Liver (tissue), 9 donors: ENCODE measurements around the gene LPAR6. TPM values are rescaled to one million over a fixed set of nuclear protein-coding genes. Genes with fewer than 3 reads are reported as not detected.
A peak's percentile ranks its signal among the peaks of the same experiment; 100 is the strongest.

Experiments
- DNase-seq: peaks from one replicate; pipeline ENCODE4 v3.0.0-alpha.2; 2017; ENCODE audit warnings: low spot score
- H3K27ac ChIP-seq, 2 donors: one replicate each; pipeline ENCODE4 v1.7.0; 2013; ENCODE audit warnings: inconsistent platforms in 2 of 2, low read length in 2 of 2, control low read depth in 1 of 2, low read depth in 1 of 2, mild to moderate bottlenecking in 1 of 2
- H3K27me3 ChIP-seq, 4 donors: one replicate each; pipeline versions ENCODE4 v1.6.1 to v1.7.0; 2013; ENCODE audit warnings: low read length in 3 of 4, inconsistent platforms in 1 of 4, mild to moderate bottlenecking in 1 of 4, moderate library complexity in 1 of 4; ENCODE audit not compliant: control insufficient read depth in 4 of 4, insufficient read depth in 4 of 4
- H3K36me3 ChIP-seq, 4 donors: one replicate each; pipeline versions ENCODE4 v1.6.1 to v1.7.0; 2013; ENCODE audit warnings: low read length in 3 of 4, mild to moderate bottlenecking in 3 of 4, low read depth in 1 of 4, moderate library complexity in 1 of 4; ENCODE audit not compliant: control insufficient read depth in 4 of 4, insufficient read depth in 3 of 4
- H3K4me1 ChIP-seq, 4 donors: one replicate each; pipeline versions ENCODE4 v1.6.1 to v1.7.0; 2013; ENCODE audit warnings: low read length in 3 of 4, mild to moderate bottlenecking in 3 of 4, moderate library complexity in 1 of 4; ENCODE audit not compliant: control insufficient read depth in 4 of 4, insufficient read depth in 4 of 4
- H3K4me3 ChIP-seq, 3 donors: one replicate each; pipeline versions ENCODE4 v1.6.1 to v1.7.0; 2013; ENCODE audit warnings: low read length in 3 of 3, control low read depth in 1 of 3, low read depth in 1 of 3, mild to moderate bottlenecking in 1 of 3
- H3K9ac ChIP-seq, 2 donors: one replicate each; pipeline ENCODE4 v1.7.0; 2013; ENCODE audit warnings: low read length in 2 of 2, mild to moderate bottlenecking in 2 of 2, moderate library complexity in 2 of 2, control low read depth in 1 of 2, low read depth in 1 of 2
- H3K9me3 ChIP-seq, 4 donors: one replicate each; pipeline versions ENCODE4 v1.6.1 to v1.7.0; 2013; ENCODE audit warnings: low read length in 3 of 4; ENCODE audit not compliant: control insufficient read depth in 4 of 4
- CTCF ChIP-seq: fragments of 150-350 bp; IDR thresholded peaks from 2 replicates; pipeline ENCODE4 v1.5.1; 2017; ENCODE audit warnings: improper control_type of control experiment, low read depth, low read length; ENCODE audit not compliant: missing input control
- EGR1 ChIP-seq, 2 donors: IDR thresholded peaks; 2 replicates each; pipeline ENCODE4 v1.6.1; 2016 to 2018; ENCODE audit warnings: antibody characterized with exemption in 2 of 2, low read depth in 2 of 2
- FOXA1 ChIP-seq: IDR thresholded peaks from 2 replicates; pipeline ENCODE4 v1.6.1; 2016; ENCODE audit warnings: antibody characterized with exemption
- FOXA2 ChIP-seq: IDR thresholded peaks from 2 replicates; pipeline ENCODE4 v1.6.1; 2016; ENCODE audit warnings: antibody characterized with exemption
- GABPA ChIP-seq, 2 donors: IDR thresholded peaks in 1 of 2; conservative IDR thresholded peaks in 1 of 2; 2 replicates each; pipeline ENCODE4 v1.6.1; 2016; ENCODE audit warnings: antibody characterized with exemption in 2 of 2, mild to moderate bottlenecking in 1 of 2, moderate library complexity in 1 of 2
- HNF4A ChIP-seq, 2 donors: conservative IDR thresholded peaks; 2 replicates each; pipeline ENCODE4 v1.6.1; 2016; ENCODE audit warnings: antibody characterized with exemption in 2 of 2, mild to moderate bottlenecking in 2 of 2
- HNF4G ChIP-seq: IDR thresholded peaks from 2 replicates; pipeline ENCODE4 v1.6.1; 2016; ENCODE audit warnings: antibody characterized with exemption
- JUND ChIP-seq, 2 donors: IDR thresholded peaks; 2 replicates each; pipeline ENCODE4 v1.6.1; 2016; ENCODE audit warnings: antibody characterized with exemption in 2 of 2
- MAX ChIP-seq: IDR thresholded peaks from 2 replicates; pipeline ENCODE4 v1.6.1; 2016; ENCODE audit warnings: antibody characterized with exemption
- NR2F2 ChIP-seq: IDR thresholded peaks from 2 replicates; pipeline ENCODE4 v1.6.1; 2016; ENCODE audit warnings: antibody characterized with exemption
- RAD21 ChIP-seq, 2 donors: IDR thresholded peaks; 2 replicates each; pipeline ENCODE4 v1.6.1; 2016; ENCODE audit warnings: antibody characterized with exemption in 2 of 2, mild to moderate bottlenecking in 2 of 2
- RXRA ChIP-seq, 2 donors: IDR thresholded peaks; 2 replicates each; pipeline ENCODE4 v1.6.1; 2017 to 2018; ENCODE audit warnings: antibody characterized with exemption in 2 of 2, mild to moderate bottlenecking in 1 of 2
- SP1 ChIP-seq: IDR thresholded peaks from 2 replicates; pipeline ENCODE4 v1.6.1; 2018; ENCODE audit warnings: antibody characterized with exemption, mild to moderate bottlenecking
- TAF1 ChIP-seq: conservative IDR thresholded peaks from 2 replicates; pipeline ENCODE4 v1.6.1; 2016; ENCODE audit warnings: antibody characterized with exemption, mild to moderate bottlenecking
- YY1 ChIP-seq: IDR thresholded peaks from 2 replicates; pipeline ENCODE4 v1.6.1; 2016; ENCODE audit warnings: antibody characterized with exemption, mild to moderate bottlenecking
- ZBTB33 ChIP-seq: IDR thresholded peaks from 2 replicates; pipeline ENCODE4 v1.6.1; 2016; ENCODE audit warnings: antibody characterized with exemption
- WGBS: extraction: QIAGEN DNeasy Blood & Tissue Kit; methylation state at CpG from one replicate; pipeline ENCODE4 v1.1.7; 2013; 5-methylcytosine and 5-hydroxymethylcytosine counted together
- polyA plus RNA-seq, 2 donors: library from polyadenylated mRNA; stranded (reverse) in 1 of 2; unstranded in 1 of 2; fragments of 200-250 nt in 1 of 2; fragments of >200 nt in 1 of 2; fragmentation: Nextera tagmentation in 1 of 2; extraction: Ambion mirVana in 1 of 2; gene quantifications; one replicate each; pipeline versions ENCODE4 v1.2.1 to v1.2.3, GENCODE V29; 2013 to 2015
- total RNA-seq, 2 donors: library from RNA; depleted of rRNA; stranded (reverse); fragments of >200 nt; gene quantifications; one replicate each; pipeline ENCODE4 v1.2.3, GENCODE V29; 2014
- TF ChIP-seq, protein P1 (sequence below): IDR thresholded peaks from 2 replicates; pipeline ENCODE4 v1.6.1; 2016; ENCODE audit warnings: antibody characterized with exemption
- TF ChIP-seq, protein P2 (sequence below): IDR thresholded peaks from 2 replicates; pipeline ENCODE4 v1.6.1; 2016; ENCODE audit warnings: antibody characterized with exemption, mild to moderate bottlenecking
- donor health status: healthy.
- donor health status: healthy.
- donor health status: healthy.
- donor health status: healthy.
- donor health status: healthy.

LPAR6 gene
- total and polyA plus RNA-seq, 4 donors = 5.9 to 12.4 (median 9.5) TPM

DNA sequence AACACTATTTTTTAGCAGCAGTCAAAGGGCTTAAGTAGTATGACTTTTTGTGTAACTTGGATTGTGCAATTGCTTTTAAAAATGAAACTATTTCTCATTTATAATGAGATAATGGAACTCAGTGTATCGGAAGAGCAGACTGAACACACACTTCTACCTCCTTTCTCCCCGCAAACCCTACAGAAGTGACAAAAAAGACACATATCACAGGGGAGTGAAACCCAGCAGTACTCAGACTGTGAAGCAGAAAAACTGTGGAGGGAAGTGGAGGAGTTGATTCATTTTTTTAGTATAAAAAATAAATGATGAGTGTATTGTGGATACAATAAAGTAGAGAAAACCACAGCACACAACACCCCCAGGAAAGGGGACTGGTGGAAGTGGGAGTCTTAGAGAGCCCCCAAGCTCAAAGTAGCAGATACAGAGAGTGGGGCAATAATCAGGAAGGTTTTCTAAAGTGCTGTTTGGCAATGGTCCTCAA is 9.7 kb downstream of the LPAR6 start:
- DNase-seq = no peak
- Histone ChIP-seq H3K9ac (no peak overlapping the region), H3K4me1 (no peaks in the 10 kb centered on the region), H3K9me3 (no peaks in the 10 kb centered on the region), H3K27me3 (no peaks in the 10 kb centered on the region), H3K36me3 (no peaks in the 10 kb centered on the region), H3K27ac (peak overlapping the region in 1 of 2 donors; percentile 34), H3K4me3 (no peak overlapping the region)
- TF ChIP-seq, protein P1, sequence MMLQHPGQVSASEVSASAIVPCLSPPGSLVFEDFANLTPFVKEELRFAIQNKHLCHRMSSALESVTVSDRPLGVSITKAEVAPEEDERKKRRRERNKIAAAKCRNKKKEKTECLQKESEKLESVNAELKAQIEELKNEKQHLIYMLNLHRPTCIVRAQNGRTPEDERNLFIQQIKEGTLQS = no peak
- TF ChIP-seq HNF4G (no peak), SP1 (no peak), TAF1 (no peak), EGR1 (IDR thresholded peaks at IDR 0.05; ENCODE audit: low read depth in 2 of 2) (no peak), RXRA (IDR thresholded peaks at IDR 0.05) (no peak), YY1 (no peak), HNF4A (conservative IDR thresholded peaks at IDR 0.05) (no peak), FOXA1 (no peak), GABPA (IDR thresholded peaks at IDR 0.05 in 1 of 2, conservative IDR thresholded peaks at IDR 0.05 in 1 of 2) (no peak), CTCF (no peak), RAD21 (IDR thresholded peaks at IDR 0.05) (no peak), JUND (IDR thresholded peaks at IDR 0.05) (no peak), FOXA2 (no peak), ZBTB33 (no peak), NR2F2 (no peak), MAX (no peak)
- TF ChIP-seq, protein P2, sequence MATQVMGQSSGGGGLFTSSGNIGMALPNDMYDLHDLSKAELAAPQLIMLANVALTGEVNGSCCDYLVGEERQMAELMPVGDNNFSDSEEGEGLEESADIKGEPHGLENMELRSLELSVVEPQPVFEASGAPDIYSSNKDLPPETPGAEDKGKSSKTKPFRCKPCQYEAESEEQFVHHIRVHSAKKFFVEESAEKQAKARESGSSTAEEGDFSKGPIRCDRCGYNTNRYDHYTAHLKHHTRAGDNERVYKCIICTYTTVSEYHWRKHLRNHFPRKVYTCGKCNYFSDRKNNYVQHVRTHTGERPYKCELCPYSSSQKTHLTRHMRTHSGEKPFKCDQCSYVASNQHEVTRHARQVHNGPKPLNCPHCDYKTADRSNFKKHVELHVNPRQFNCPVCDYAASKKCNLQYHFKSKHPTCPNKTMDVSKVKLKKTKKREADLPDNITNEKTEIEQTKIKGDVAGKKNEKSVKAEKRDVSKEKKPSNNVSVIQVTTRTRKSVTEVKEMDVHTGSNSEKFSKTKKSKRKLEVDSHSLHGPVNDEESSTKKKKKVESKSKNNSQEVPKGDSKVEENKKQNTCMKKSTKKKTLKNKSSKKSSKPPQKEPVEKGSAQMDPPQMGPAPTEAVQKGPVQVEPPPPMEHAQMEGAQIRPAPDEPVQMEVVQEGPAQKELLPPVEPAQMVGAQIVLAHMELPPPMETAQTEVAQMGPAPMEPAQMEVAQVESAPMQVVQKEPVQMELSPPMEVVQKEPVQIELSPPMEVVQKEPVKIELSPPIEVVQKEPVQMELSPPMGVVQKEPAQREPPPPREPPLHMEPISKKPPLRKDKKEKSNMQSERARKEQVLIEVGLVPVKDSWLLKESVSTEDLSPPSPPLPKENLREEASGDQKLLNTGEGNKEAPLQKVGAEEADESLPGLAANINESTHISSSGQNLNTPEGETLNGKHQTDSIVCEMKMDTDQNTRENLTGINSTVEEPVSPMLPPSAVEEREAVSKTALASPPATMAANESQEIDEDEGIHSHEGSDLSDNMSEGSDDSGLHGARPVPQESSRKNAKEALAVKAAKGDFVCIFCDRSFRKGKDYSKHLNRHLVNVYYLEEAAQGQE = no peak
- 50% methylated on average over 2 of the region's 2 CpGs for WGBS
